GM21367 (cell line): ENCODE measurements around the gene PAQR3.

Experiments
- ATAC-seq: cut with Tn5 transposase; IDR thresholded peaks from one replicate; pipeline ENCODE4 v1.9.1; 2021; ENCODE audit not compliant: unreplicated experiment

Gene PAQR3

DNA sequence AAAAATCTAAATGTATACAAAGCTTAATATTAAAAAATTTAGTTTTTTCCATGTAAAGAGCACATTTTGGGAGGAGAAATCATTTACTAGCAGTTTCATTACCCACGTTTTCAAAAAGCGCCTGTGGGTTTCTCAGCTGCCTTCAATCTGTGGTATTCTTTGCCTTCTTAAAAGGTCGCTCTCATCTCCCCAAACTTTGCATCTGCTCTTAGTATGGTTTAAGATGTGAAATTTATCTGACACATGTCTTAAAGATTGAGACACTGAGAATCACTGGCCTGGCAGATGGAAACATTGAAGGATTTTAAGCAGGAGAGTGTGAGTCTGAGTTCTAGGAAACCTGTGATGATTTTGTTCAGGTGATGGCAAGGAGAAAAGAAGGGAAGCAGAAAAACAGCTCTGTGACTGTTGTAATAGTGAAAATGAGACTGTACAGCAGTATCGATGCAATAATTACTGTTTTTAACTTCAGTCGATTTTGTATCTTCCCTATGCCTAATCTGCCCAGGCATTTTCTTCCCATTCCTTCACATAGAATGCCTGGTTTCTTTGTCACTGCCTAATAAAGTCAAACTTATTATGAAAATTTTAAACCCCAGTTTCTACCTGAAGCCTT lies 75.9 kb downstream of the PAQR3 start:
- peak; percentile 56 for ATAC-seq

DNA sequence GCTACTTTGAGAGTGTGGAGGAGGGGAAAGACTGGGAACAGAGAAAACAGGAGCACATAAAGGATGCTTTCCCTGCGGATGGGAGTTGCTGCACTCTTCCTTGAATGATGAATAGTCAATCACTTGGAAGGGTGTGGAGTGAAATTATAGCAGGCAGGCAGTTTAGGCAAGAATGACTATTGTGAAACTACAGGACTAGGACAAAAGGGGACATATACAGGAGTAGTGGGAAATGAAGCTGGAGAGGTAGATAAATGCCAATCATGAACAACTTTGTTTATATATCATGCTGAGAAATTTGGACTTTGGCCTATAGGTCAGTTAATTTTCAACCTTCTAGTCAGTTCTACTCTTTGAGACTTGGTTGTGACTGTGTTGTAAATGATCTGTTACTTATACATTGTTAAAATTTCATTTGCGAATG lies 76.9 kb downstream of the PAQR3 start:
- no peak for ATAC-seq
